ENCODE measurements around the gene FBXL16.

GRCh38 chr16:652454-653305 is 52.9 kb downstream of the FBXL16 start:
- no peak for TF ChIP-seq EZH2 (IDR thresholded peaks at IDR 0.05; ENCODE audit: insufficient read depth, poor library complexity, severe bottlenecking)
- TF ChIP-seq EZH2phosphoT487 (IDR thresholded peaks at IDR 0.05; ENCODE audit: insufficient read depth, low read depth), result no peak

Measured in GM23248 (cell line).